AG04450 (cell line): ENCODE measurements around the gene NADK2. TPM values are rescaled to one million over a fixed set of nuclear protein-coding genes. Genes with fewer than 3 reads are reported as not detected.

Experiments
- CTCF ChIA-PET: fragments of 300-600, 350-600 bp; formaldehyde crosslinking; extraction: SDS; loops from one replicate; lab custom pipeline; 2022; ENCODE audit warnings: antibody characterized with exemption, inconsistent platforms; lab: Charles Lee
- POLR2A ChIA-PET: fragments of 350-600 bp; formaldehyde crosslinking; extraction: SDS; loops from one replicate; lab custom pipeline; 2021; ENCODE audit warnings: antibody characterized with exemption, inconsistent platforms; lab: Yijun Ruan, JAX
- DNase-seq: peaks from one replicate; pipeline ENCODE4 v3.0.0-alpha.2; 2011; ENCODE audit warnings: low read depth, low spot score
- H3K27ac ChIP-seq: one replicate; pipeline ENCODE4 v1.5.1; 2012; ENCODE audit warnings: low read depth, low read length, control low read depth
- H3K27me3 ChIP-seq: one replicate; pipeline ENCODE4 v1.6.0; 2012; ENCODE audit warnings: low read length; ENCODE audit not compliant: control insufficient read depth, insufficient read depth
- H3K4me3 ChIP-seq: 2 replicates; pipeline ENCODE4 v1.5.1; 2011; ENCODE audit warnings: mild to moderate bottlenecking, low read depth, low read length, control low read depth
- H3K9me3 ChIP-seq: 2 replicates; pipeline ENCODE4 v1.5.1; 2012; ENCODE audit warnings: low read length; ENCODE audit not compliant: control insufficient read depth, insufficient read depth
- polyA plus RNA-seq: library from polyadenylated mRNA; depleted of rRNA; stranded (reverse); fragments of >200 nt; gene quantifications from 2 replicates; pipeline ENCODE4 v1.2.3, GENCODE V29; 2011
- TF ChIP-seq, protein P1 (sequence below): IDR thresholded peaks from 2 replicates; pipeline ENCODE4 v1.5.1; 2011; ENCODE audit warnings: low read depth, low read length, control low read depth, inconsistent platforms

The NADK2 gene
- polyA plus RNA-seq, 1 experiment, result 18.5 TPM

GRCh38 chr5:36242534-36243485 lies 1.1 kb upstream of the NADK2 start:
- ChIA-PET CTCF (interaction anchor here (0.5 to 3.9 kb wide), 16 partner anchors 9 to 453 kb away, joined by 3 to 28 read pairs (median 6); partner anchors contain the start of gene RANBP3L), POLR2A (interaction anchor here (0.9 to 2.5 kb wide), 7 partner anchors 12 to 161 kb away, joined by 3 to 17 read pairs (median 5); partner anchors contain the start of genes LMBRD2 and SKP2)
- TF ChIP-seq, protein P1, sequence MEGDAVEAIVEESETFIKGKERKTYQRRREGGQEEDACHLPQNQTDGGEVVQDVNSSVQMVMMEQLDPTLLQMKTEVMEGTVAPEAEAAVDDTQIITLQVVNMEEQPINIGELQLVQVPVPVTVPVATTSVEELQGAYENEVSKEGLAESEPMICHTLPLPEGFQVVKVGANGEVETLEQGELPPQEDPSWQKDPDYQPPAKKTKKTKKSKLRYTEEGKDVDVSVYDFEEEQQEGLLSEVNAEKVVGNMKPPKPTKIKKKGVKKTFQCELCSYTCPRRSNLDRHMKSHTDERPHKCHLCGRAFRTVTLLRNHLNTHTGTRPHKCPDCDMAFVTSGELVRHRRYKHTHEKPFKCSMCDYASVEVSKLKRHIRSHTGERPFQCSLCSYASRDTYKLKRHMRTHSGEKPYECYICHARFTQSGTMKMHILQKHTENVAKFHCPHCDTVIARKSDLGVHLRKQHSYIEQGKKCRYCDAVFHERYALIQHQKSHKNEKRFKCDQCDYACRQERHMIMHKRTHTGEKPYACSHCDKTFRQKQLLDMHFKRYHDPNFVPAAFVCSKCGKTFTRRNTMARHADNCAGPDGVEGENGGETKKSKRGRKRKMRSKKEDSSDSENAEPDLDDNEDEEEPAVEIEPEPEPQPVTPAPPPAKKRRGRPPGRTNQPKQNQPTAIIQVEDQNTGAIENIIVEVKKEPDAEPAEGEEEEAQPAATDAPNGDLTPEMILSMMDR, result no peak
- peak overlapping the region; percentile 91 for H3K27ac ChIP-seq
- peak overlapping the region; percentile 73 for H3K4me3 ChIP-seq
- H3K9me3 ChIP-seq, result no peaks in the 10 kb centered on the region; the same call in 1 of the 2 replicates
- H3K27me3 ChIP-seq, result no peaks in the 10 kb centered on the region
- DNase-seq, result no peak

- Histone ChIP-seq H3K9me3 (no peaks in the 10 kb centered on the region; the same call in 1 of the 2 replicates), H3K27ac (peak overlapping the region; percentile 89), H3K27me3 (no peaks in the 10 kb centered on the region), H3K4me3 (peak overlapping the region; percentile 73)
- DNase-seq, result peak; percentile 16
- ChIA-PET CTCF (interaction anchor here (1.0 to 3.9 kb wide), 18 partner anchors 11 to 455 kb away, joined by 3 to 28 read pairs (median 6); partner anchors contain the start of genes LMBRD2, RANBP3L and SKP2), POLR2A (interaction anchor here (0.6 to 2.5 kb wide), 10 partner anchors 11 to 90 kb away, joined by 3 to 17 read pairs (median 5); partner anchors contain the start of genes LMBRD2 and SKP2)
- TF ChIP-seq, protein P1, result no peak; the same call in 1 of the 2 replicates
These were observed 720 bp downstream of the NADK2 start for GRCh38 chr5:36240779-36241630.

- ChIA-PET POLR2A (interaction anchor here (0.6 kb wide), 1 partner anchor 35 kb away, joined by 4 read pairs; no protein-coding TSS in a partner anchor), CTCF (interaction anchor here (1.0 to 3.9 kb wide), 4 partner anchors 11 to 160 kb away, joined by 6 to 28 read pairs (median 14); no protein-coding TSS in a partner anchor)
- TF ChIP-seq, protein P1, result no peak
- Histone ChIP-seq H3K27ac (no peak overlapping the region), H3K9me3 (no peaks in the 10 kb centered on the region; the same call in 1 of the 2 replicates), H3K4me3 (peak overlapping the region; percentile 73), H3K27me3 (no peaks in the 10 kb centered on the region)
- no peak for DNase-seq
These were observed 2.1 kb downstream of the NADK2 start for GRCh38 chr5:36239370-36240293.
